Activated CD4-positive, alpha-beta T cell treated with anti-CD3 and anti-CD28 coated beads, Interleukin-2, amount 50 U/mL, for 4 hours (primary cell): ENCODE data around the gene OIP5.
"Not testable (repeated sequence)": the region's sequence is repeated elsewhere in the genome, so short reads cannot be mapped to it uniquely, and the experiment has no call there.

ENCODE experiments used
- DNase-seq, 2 experiments: peaks; one replicate each; pipeline ENCODE4 v3.0.0-alpha.2; 2020

Gene OIP5

GRCh38 chr15:41301139-41301538 is 31.3 kb downstream of the OIP5 start:
- DNase-seq = not testable (repeated sequence)

- no peak for DNase-seq
Measured at GRCh38 chr15:41292521-41292920, 39.9 kb downstream of the OIP5 start.

- no peak for DNase-seq
Measured at GRCh38 chr15:41291065-41291631, 41.2 kb downstream of the OIP5 start.

- no peak for DNase-seq
Measured at GRCh38 chr15:41289953-41290352, 42.4 kb downstream of the OIP5 start.

- DNase-seq = no peak
Measured at GRCh38 chr15:41288464-41288863, 43.9 kb downstream of the OIP5 start.

GRCh38 chr15:41286665-41287333 is 45.6 kb downstream of the OIP5 start:
- DNase-seq = no peak

- DNase-seq = no peak
Measured at GRCh38 chr15:41285285-41285684, 47.1 kb downstream of the OIP5 start.

- DNase-seq = no peak
Measured at GRCh38 chr15:41284427-41285177, 47.8 kb downstream of the OIP5 start.

GRCh38 chr15:41283653-41284426 is 48.6 kb downstream of the OIP5 start:
- DNase-seq = peak; percentile 97 to 98

- DNase-seq = not testable (repeated sequence)
Measured at GRCh38 chr15:41282980-41283652, 49.3 kb downstream of the OIP5 start.

GRCh38 chr15:41282436-41282835 is 50.0 kb downstream of the OIP5 start:
- DNase-seq = not testable (repeated sequence)

GRCh38 chr15:41281236-41281635 is 51.2 kb downstream of the OIP5 start:
- no peak for DNase-seq

- DNase-seq = no peak
Measured at GRCh38 chr15:41279535-41280283, 52.7 kb downstream of the OIP5 start.

- no peak for DNase-seq
Measured at GRCh38 chr15:41278319-41278718, 54.1 kb downstream of the OIP5 start.

- DNase-seq = no peak
Measured at GRCh38 chr15:41276831-41277230, 55.6 kb downstream of the OIP5 start.

- no peak for DNase-seq
Measured at GRCh38 chr15:41269887-41270286, 62.5 kb downstream of the OIP5 start.

GRCh38 chr15:41263891-41264351 is 68.5 kb downstream of the OIP5 start:
- DNase-seq = no peak

GRCh38 chr15:41262571-41262970 is 69.8 kb downstream of the OIP5 start:
- no peak for DNase-seq

GRCh38 chr15:41260924-41261323 is 71.5 kb downstream of the OIP5 start:
- not testable (repeated sequence) for DNase-seq

GRCh38 chr15:41259546-41260189 is 72.7 kb downstream of the OIP5 start:
- DNase-seq = no peak
